ENCODE measurements around the gene WFDC13. TPM values are rescaled to one million over a fixed set of nuclear protein-coding genes. Genes with fewer than 3 reads are reported as not detected.
"Not testable (repeated sequence)": the region's sequence is repeated elsewhere in the genome, so short reads cannot be mapped to it uniquely, and the experiment has no call there.

The WFDC13 gene
- total RNA-seq, result not detected

- no peak for TF ChIP-seq CTCF (IDR thresholded peaks at IDR 0.05)
- TF ChIP-seq POLR2A (IDR thresholded peaks at IDR 0.05), result no peak
- H3K4me3 ChIP-seq, result no peak within 1 kb of the TSS
- H3K36me3 ChIP-seq, result no peaks in the 10 kb centered on the region
- H3K27me3 ChIP-seq, result no peaks in the 10 kb centered on the region
- DNase-seq, result no peak
- no peak within 1 kb of the TSS for H3K27ac ChIP-seq
- no peaks in the 10 kb centered on the region for H3K9me3 ChIP-seq
- H3K4me1 ChIP-seq, result no peaks in the 10 kb centered on the region
Measured at GRCh38 chr20:45701873-45702272, at the start of gene WFDC13. WFDC13 (plus strand) TSS chr20:45702038; CDS start chr20:45702124, 86 bp downstream.

GRCh38 chr20:45657038-45657437 is 44.8 kb upstream of the WFDC13 start:
- not testable (repeated sequence) for H3K27me3 ChIP-seq, H3K36me3 ChIP-seq, DNase-seq, H3K4me1 ChIP-seq, H3K27ac ChIP-seq, H3K9me3 ChIP-seq, H3K4me3 ChIP-seq

- no peaks in the 10 kb centered on the region for H3K4me1 ChIP-seq
- DNase-seq, result no peak
- no peaks in the 10 kb centered on the region for H3K9me3 ChIP-seq
- TF ChIP-seq POLR2A (IDR thresholded peaks at IDR 0.05) (no peak), CTCF (IDR thresholded peaks at IDR 0.05) (no peak)
- no peak within 1 kb of the TSS for H3K4me3 ChIP-seq
- no peaks in the 10 kb centered on the region for H3K36me3 ChIP-seq
- no peak within 1 kb of the TSS for H3K27ac ChIP-seq
- no peaks in the 10 kb centered on the region for H3K27me3 ChIP-seq
Measured at GRCh38 chr20:45670139-45670538, 31.7 kb upstream of the WFDC13 start, which contains the start of gene WFDC11. WFDC11 (minus strand) TSS chr20:45670239; CDS start chr20:45650600, 19,639 bp downstream.

- H3K27me3 ChIP-seq, result no peaks in the 10 kb centered on the region
- no peak overlapping the region for H3K27ac ChIP-seq
- peaks cover 0 to 4% (median 0%) of the 10 kb centered on the region in 4 donors for H3K9me3 ChIP-seq
- no peak for TF ChIP-seq POLR2A (IDR thresholded peaks at IDR 0.05)
- TF ChIP-seq CTCF (IDR thresholded peaks at IDR 0.05), result no peak
- no peaks in the 10 kb centered on the region for H3K4me1 ChIP-seq
- no peak for DNase-seq
- no peak overlapping the region for H3K4me3 ChIP-seq
- no peaks in the 10 kb centered on the region for H3K36me3 ChIP-seq
Measured at GRCh38 chr20:45672765-45673164, 29.1 kb upstream of the WFDC13 start.

GRCh38 chr20:45679650-45680049 is 22.2 kb upstream of the WFDC13 start:
- DNase-seq, result no peak
- Histone ChIP-seq H3K9me3 (peaks cover 0 to 21% (median 9%) of the 10 kb centered on the region in 4 donors), H3K36me3 (no peaks in the 10 kb centered on the region), H3K4me3 (no peak overlapping the region), H3K27me3 (no peaks in the 10 kb centered on the region), H3K4me1 (no peaks in the 10 kb centered on the region), H3K27ac (no peak overlapping the region)
- TF ChIP-seq POLR2A (IDR thresholded peaks at IDR 0.05) (no peak), CTCF (IDR thresholded peaks at IDR 0.05) (no peak)

- TF ChIP-seq POLR2A (IDR thresholded peaks at IDR 0.05) (no peak), CTCF (IDR thresholded peaks at IDR 0.05) (no peak)
Measured at GRCh38 chr20:45685896-45686295, 15.9 kb upstream of the WFDC13 start.

GRCh38 chr20:45693346-45693745 is 8.5 kb upstream of the WFDC13 start:
- H3K27ac ChIP-seq, H3K27me3 ChIP-seq: not testable (repeated sequence)

More at GRCh38 chr20:45685896-45686295, 15.9 kb upstream of the WFDC13 start:
- Histone ChIP-seq H3K27me3 (no peaks in the 10 kb centered on the region), H3K9me3 (no peaks in the 10 kb centered on the region), H3K4me1 (no peaks in the 10 kb centered on the region), H3K36me3 (no peaks in the 10 kb centered on the region), H3K4me3 (no peak overlapping the region), H3K27ac (no peak overlapping the region)
- DNase-seq, result no peak

More at GRCh38 chr20:45693346-45693745, 8.5 kb upstream of the WFDC13 start:
- H3K4me1 ChIP-seq, H3K9me3 ChIP-seq, DNase-seq, H3K4me3 ChIP-seq, H3K36me3 ChIP-seq: not testable (repeated sequence)
